GM12874 (cell line): ENCODE results near the gene APBA1.

Source experiments
- CTCF ChIP-seq: IDR thresholded peaks from 2 replicates; pipeline ENCODE4 v1.5.1; 2011; ENCODE audit warnings: low read depth, mild to moderate bottlenecking, control low read depth, low read length, moderate library complexity; ENCODE audit not compliant: insufficient read depth

Gene APBA1

GRCh38 chr9:69474821-69475220 is 197.3 kb downstream of the APBA1 start:
- TF ChIP-seq CTCF, result no peak

GRCh38 chr9:69472101-69472620 is 200.0 kb downstream of the APBA1 start:
- TF ChIP-seq CTCF, result no peak

GRCh38 chr9:69471433-69471832 is 200.7 kb downstream of the APBA1 start:
- no peak for TF ChIP-seq CTCF

GRCh38 chr9:69470186-69470977 is 201.8 kb downstream of the APBA1 start:
- no peak for TF ChIP-seq CTCF

- no peak for TF ChIP-seq CTCF
Observed at GRCh38 chr9:69469136-69469535, 203.0 kb downstream of the APBA1 start.

GRCh38 chr9:69468380-69468779 is 203.8 kb downstream of the APBA1 start:
- no peak for TF ChIP-seq CTCF

- TF ChIP-seq CTCF, result no peak
Observed at GRCh38 chr9:69466151-69466550, 206.0 kb downstream of the APBA1 start.
